Tibial nerve (tissue), 4 donors: ENCODE data around the gene ABI2. TPM values are rescaled to one million over a fixed set of nuclear protein-coding genes. Genes with fewer than 3 reads are reported as not detected.
"Not testable (repeated sequence)": the region's sequence is repeated elsewhere in the genome, so short reads cannot be mapped to it uniquely, and the experiment has no call there.

ENCODE experiments used
- DNase-seq, 2 donors: peaks; one replicate each; pipeline ENCODE4 v3.0.0-alpha.2; 2019; ENCODE audit warnings: low spot score in 2 of 2
- H3K27ac ChIP-seq, 4 donors: fragments of 200-600 bp; sonication (generic) in 3 of 4; one replicate each; pipeline ENCODE4 v1.5.1; 2017 to 2019; ENCODE audit warnings: mild to moderate bottlenecking in 1 of 4
- H3K27me3 ChIP-seq, 2 donors: fragments of 200-600 bp; sonication (generic) in 1 of 2; one replicate each; pipeline versions ENCODE4 v1.5.1 to v1.6.0; 2017 to 2019
- H3K36me3 ChIP-seq, 3 donors: fragments of 200-600 bp; sonication (generic); one replicate each; pipeline ENCODE4 v1.5.1; 2018 to 2019
- H3K4me1 ChIP-seq, 4 donors: fragments of 200-600 bp; sonication (generic) in 3 of 4; one replicate each; pipeline ENCODE4 v1.5.1; 2017 to 2019
- H3K4me3 ChIP-seq, 4 donors: fragments of 200-600 bp; sonication (generic) in 3 of 4; one replicate each; pipeline ENCODE4 v1.5.1; 2017 to 2019; ENCODE audit warnings: mild to moderate bottlenecking in 1 of 4, moderate library complexity in 1 of 4
- H3K9me3 ChIP-seq, 4 donors: fragments of 200-600 bp; sonication (generic) in 3 of 4; one replicate each; pipeline ENCODE4 v1.5.1; 2017 to 2019
- CTCF ChIP-seq, 5 experiments: fragments of 200-600 bp in 3 of 5; fragments of 450-650 bp in 2 of 5; sonication (generic) in 3 of 5; IDR thresholded peaks; one replicate each; pipeline ENCODE4 v1.5.1; 2016 to 2019; ENCODE audit warnings: antibody characterized with exemption in 5 of 5, mild to moderate bottlenecking in 3 of 5, moderate library complexity in 2 of 5
- EP300 ChIP-seq, 2 donors: sonication (generic); formaldehyde crosslinking; IDR thresholded peaks; one replicate each; pipeline ENCODE4 v1.6.1; 2017; ENCODE audit warnings: antibody characterized with exemption in 2 of 2, mild to moderate bottlenecking in 1 of 2
- POLR2A ChIP-seq, 2 donors: fragments of 450-650 bp; IDR thresholded peaks; one replicate each; pipeline ENCODE4 v1.6.1; 2017; ENCODE audit warnings: antibody characterized with exemption in 2 of 2, mild to moderate bottlenecking in 2 of 2, moderate library complexity in 2 of 2
- WGBS, 2 donors: methylation state at CpG; one replicate each; pipeline ENCODE4 v1.1.5; 2018; 5-methylcytosine and 5-hydroxymethylcytosine counted together
- total RNA-seq, 4 donors: library from RNA; depleted of rRNA; stranded (reverse); fragments of >200 nt; gene quantifications; one replicate each; pipeline ENCODE4 v1.1.0, GENCODE V29; 2016

ABI2 gene
- total RNA-seq, 4 donors from 2014 or later: 33.3 to 60.7 (median 42.7) TPM

- H3K27ac ChIP-seq: no peak overlapping the region
- no peaks in the 10 kb centered on the region for H3K27me3 ChIP-seq
- no peaks in the 10 kb centered on the region for H3K4me1 ChIP-seq
- TF ChIP-seq EP300 (IDR thresholded peaks at IDR 0.05): no peak
- TF ChIP-seq POLR2A (IDR thresholded peaks at IDR 0.05): no peak
- TF ChIP-seq CTCF (IDR thresholded peaks at IDR 0.05): no peak
- no peaks in the 10 kb centered on the region for H3K9me3 ChIP-seq
- no peak for DNase-seq
- WGBS, 2 donors: 97 to 100% methylated on average over 3 of the region's 3 CpGs
- H3K4me3 ChIP-seq: no peak overlapping the region
- peaks cover 0 to 58% (median 0%) of the 10 kb centered on the region in 3 donors for H3K36me3 ChIP-seq
Observed at GRCh38 chr2:203301667-203302066, 26.5 kb upstream of the ABI2 start.

GRCh38 chr2:203302586-203302985 is 25.6 kb upstream of the ABI2 start:
- WGBS, 2 donors: 70 to 75% methylated on average over 8 of the region's 8 CpGs
- H3K27ac ChIP-seq, DNase-seq, H3K4me1 ChIP-seq, H3K4me3 ChIP-seq, H3K27me3 ChIP-seq, H3K9me3 ChIP-seq: not testable (repeated sequence)
- H3K36me3 ChIP-seq: peaks cover 0 to 58% (median 0%) of the 10 kb centered on the region in 3 donors

DNA sequence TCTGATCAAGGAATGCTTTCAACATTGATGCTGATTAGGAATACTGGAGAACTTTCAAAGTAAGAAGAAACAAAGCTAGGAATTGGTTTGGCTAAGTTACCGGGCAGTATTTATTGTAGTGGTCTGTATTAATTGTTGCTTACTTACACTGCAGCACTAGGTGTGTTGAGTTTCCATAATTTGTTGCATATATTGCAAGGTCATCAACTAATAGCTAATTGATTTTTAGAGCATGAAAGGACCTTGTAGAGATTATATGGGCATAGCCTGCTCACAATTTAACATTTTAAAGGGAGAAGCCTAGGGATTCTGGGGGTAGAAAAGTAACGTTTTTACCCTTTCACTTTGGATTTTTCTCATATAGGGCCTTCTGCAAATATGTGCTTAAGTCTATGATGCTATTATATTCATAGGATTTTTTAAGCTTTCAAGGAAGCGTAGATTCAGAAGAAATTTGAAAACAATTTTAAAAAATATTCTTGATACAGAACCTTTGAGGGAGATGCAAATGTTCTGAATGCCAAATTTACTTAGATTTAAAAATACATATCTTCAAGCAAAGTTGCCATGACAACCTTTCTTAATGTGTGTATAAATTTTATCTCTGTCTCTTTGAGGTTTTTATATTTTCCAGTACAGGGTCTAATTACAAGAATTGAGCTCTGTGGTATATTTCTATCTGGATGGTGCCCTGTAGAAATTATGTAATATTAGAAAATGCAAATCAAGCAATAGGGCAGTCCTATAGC is 17.3 kb upstream of the ABI2 start:
- Histone ChIP-seq H3K4me1 (no peaks in the 10 kb centered on the region), H3K36me3 (peaks cover 0 to 46% (median 0%) of the 10 kb centered on the region in 3 donors), H3K4me3 (no peak overlapping the region), H3K9me3 (no peaks in the 10 kb centered on the region), H3K27ac (no peak overlapping the region), H3K27me3 (no peaks in the 10 kb centered on the region)
- 91% methylated on average over 3 of the region's 3 CpGs for WGBS, 2 donors
- TF ChIP-seq CTCF (IDR thresholded peaks at IDR 0.05): no peak
- no peak for TF ChIP-seq EP300 (IDR thresholded peaks at IDR 0.05)
- no peak for DNase-seq

DNA sequence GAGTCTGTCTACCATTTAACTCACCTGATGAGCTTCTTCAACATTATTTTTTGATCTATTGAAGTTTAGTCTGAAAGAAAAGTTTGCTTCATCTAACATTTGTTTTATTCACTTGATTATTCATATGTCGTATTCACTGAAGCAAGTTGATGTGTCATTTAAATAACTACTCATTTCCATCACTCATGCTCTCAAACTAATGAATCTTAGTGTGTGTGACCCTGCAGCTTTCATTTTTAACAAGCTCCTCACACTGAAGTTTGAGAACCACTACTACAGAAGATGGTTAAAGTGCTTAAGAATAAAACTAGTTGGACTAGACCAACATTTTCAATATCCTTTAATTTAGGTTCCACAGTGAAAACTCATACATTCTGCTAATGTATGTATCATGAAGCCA is 1.8 kb upstream of the ABI2 start:
- TF ChIP-seq CTCF (IDR thresholded peaks at IDR 0.05) (no peak), EP300 (IDR thresholded peaks at IDR 0.05) (no peak), POLR2A (IDR thresholded peaks at IDR 0.05) (no peak)
- Histone ChIP-seq H3K4me1 (peaks cover 0 to 29% (median 16%) of the 10 kb centered on the region in 4 donors), H3K36me3 (no peaks in the 10 kb centered on the region), H3K27me3 (no peaks in the 10 kb centered on the region), H3K27ac (no peak overlapping the region), H3K4me3 (no peak overlapping the region), H3K9me3 (no peaks in the 10 kb centered on the region)
- WGBS, 2 donors: 55 to 68% methylated on average over 1 of the region's 1 CpG
- DNase-seq: no peak

DNA sequence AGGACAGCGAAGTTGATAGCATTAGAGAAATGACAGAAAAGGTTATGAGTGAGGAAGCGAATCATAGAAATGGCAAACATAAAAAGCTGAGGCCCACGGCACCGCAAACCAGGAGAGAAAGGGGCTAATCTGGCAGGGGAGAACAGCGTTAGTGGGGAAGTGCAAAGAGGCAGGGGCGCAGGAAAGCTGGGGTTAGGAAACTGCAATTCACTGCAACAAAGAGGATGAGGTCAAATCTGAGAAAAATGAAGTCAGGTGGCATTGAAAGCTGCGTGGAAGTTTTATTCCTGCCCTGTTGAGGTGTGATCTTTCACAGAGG is 653 bp upstream of the ABI2 start:
- 6 to 7% methylated on average over 7 of the region's 7 CpGs for WGBS, 2 donors
- H3K4me3 ChIP-seq: peak overlapping the region; percentile 93 to 98 (median 96)
- H3K27ac ChIP-seq: peak overlapping the region; percentile 71 to 92 (median 82)
- no peaks in the 10 kb centered on the region for H3K9me3 ChIP-seq
- H3K36me3 ChIP-seq: no peaks in the 10 kb centered on the region
- DNase-seq: no peak
- TF ChIP-seq POLR2A (IDR thresholded peaks at IDR 0.05) (no peak), EP300 (IDR thresholded peaks at IDR 0.05) (no peak), CTCF (IDR thresholded peaks at IDR 0.05) (no peak)
- H3K27me3 ChIP-seq: no peaks in the 10 kb centered on the region
- peaks cover 0 to 29% (median 16%) of the 10 kb centered on the region in 4 donors for H3K4me1 ChIP-seq
